Measurements from ENCODE around the gene IL15RA. TPM values are rescaled to one million over a fixed set of nuclear protein-coding genes. Genes with fewer than 3 reads are reported as not detected.

IL15RA gene
- total and polyA plus RNA-seq, 2 donors (not counting 1 experiment from before 2014, with no cell fraction given): 9.3 to 9.6 TPM

GRCh38 chr10:6023661-6024333 is 46.5 kb upstream of the IL15RA start:
- H3K27ac ChIP-seq (ENCODE audit: low read length in 2 of 2): no peak overlapping the region
- Mint-ChIP-seq H3K27me3 (no peaks in the 10 kb centered on the region), H3K9me3 (ENCODE audit: insufficient read depth) (no peaks in the 10 kb centered on the region), H3K4me3 (no peak overlapping the region), H3K27ac (no peak overlapping the region), H3K4me1 (peaks cover 5% of the 10 kb centered on the region)
- WGBS (ENCODE audit: insufficient coverage): 89% methylated on average over 12 of the region's 12 CpGs
- H3K4me1 ChIP-seq (ENCODE audit: control insufficient read depth in 2 of 2, insufficient read depth in 2 of 2, low read length in 2 of 2): peaks cover 0 to 5% of the 10 kb centered on the region in 2 donors
- no peak overlapping the region for H3K4me3 ChIP-seq (ENCODE audit: control extremely low read depth in 1 of 5, extremely low read depth in 1 of 5, insufficient read depth in 1 of 5, low read depth in 2 of 5, low read length in 4 of 5)
- no peak for DNase-seq
- H3K36me3 ChIP-seq (replicated peaks in 1 of 2; ENCODE audit: control extremely low read depth in 1 of 2, control insufficient read depth in 1 of 2, extremely low read depth in 1 of 2, insufficient read depth in 2 of 2, low read length in 1 of 2): peaks cover 0 to 32% of the 10 kb centered on the region in 2 experiments
- intact Hi-C loops (cut with micrococcal nuclease): no loop called here
- H3K9ac ChIP-seq (ENCODE audit: low read length): no peak overlapping the region
- H3K79me2 ChIP-seq (ENCODE audit: control insufficient read depth, insufficient read depth, low read length): no peaks in the 10 kb centered on the region
- H3K9me3 ChIP-seq (ENCODE audit: control extremely low read depth in 1 of 3, control insufficient read depth in 2 of 3, insufficient read depth in 1 of 3, low read length in 2 of 3): no peaks in the 10 kb centered on the region
- H4K20me1 ChIP-seq (ENCODE audit: control insufficient read depth, insufficient read depth, low read length, poor library complexity, severe bottlenecking): no peaks in the 10 kb centered on the region
- H3K4me2 ChIP-seq (replicated peaks; ENCODE audit: low read depth, low read length, poor library complexity, severe bottlenecking): no peak overlapping the region
- POLR2A ChIA-PET: no interaction called here
- TF ChIP-seq, protein P1, sequence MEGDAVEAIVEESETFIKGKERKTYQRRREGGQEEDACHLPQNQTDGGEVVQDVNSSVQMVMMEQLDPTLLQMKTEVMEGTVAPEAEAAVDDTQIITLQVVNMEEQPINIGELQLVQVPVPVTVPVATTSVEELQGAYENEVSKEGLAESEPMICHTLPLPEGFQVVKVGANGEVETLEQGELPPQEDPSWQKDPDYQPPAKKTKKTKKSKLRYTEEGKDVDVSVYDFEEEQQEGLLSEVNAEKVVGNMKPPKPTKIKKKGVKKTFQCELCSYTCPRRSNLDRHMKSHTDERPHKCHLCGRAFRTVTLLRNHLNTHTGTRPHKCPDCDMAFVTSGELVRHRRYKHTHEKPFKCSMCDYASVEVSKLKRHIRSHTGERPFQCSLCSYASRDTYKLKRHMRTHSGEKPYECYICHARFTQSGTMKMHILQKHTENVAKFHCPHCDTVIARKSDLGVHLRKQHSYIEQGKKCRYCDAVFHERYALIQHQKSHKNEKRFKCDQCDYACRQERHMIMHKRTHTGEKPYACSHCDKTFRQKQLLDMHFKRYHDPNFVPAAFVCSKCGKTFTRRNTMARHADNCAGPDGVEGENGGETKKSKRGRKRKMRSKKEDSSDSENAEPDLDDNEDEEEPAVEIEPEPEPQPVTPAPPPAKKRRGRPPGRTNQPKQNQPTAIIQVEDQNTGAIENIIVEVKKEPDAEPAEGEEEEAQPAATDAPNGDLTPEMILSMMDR (IDR thresholded peaks at IDR 0.05): no peak
- TF ChIP-seq EZH2 (IDR thresholded peaks at IDR 0.05; ENCODE audit: borderline replicate concordance, insufficient read depth, low read depth, low read length, poor library complexity, severe bottlenecking): no peak
- ATAC-seq (ENCODE audit: low read depth): no peak
- CTCF ChIA-PET: interaction anchor here (1.3 kb wide), 1 partner anchor 63 kb away, joined by 4 read pairs; no protein-coding TSS in a partner anchor
- no peak overlapping the region for H2AFZ ChIP-seq (ENCODE audit: insufficient read depth, low read depth, low read length, poor library complexity, severe bottlenecking)
- no peaks in the 10 kb centered on the region for H3K27me3 ChIP-seq (replicated peaks in 1 of 4; ENCODE audit: control extremely low read depth in 1 of 4, control insufficient read depth in 3 of 4, insufficient read depth in 4 of 4, low read length in 3 of 4)

DNA sequence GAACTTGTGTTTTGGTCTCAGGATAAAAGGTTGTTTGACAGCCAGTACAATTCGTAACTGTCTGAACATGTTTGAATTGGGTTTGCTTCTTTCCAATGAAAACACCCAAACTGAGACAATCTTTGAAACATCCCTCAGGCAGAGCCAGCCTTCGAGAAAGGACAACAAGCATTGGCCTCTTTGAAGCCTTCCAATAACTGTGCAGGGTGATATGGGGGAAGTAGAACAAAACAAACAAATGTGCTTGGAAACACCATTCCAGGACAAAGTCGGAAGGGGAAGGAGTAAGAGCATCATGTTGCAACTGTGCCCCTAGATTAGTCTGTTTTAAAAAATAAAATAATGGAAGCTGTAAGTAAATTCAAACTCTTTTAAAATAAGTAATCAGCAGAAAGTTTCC is 45.3 kb upstream of the IL15RA start:
- Histone ChIP-seq H3K36me3 (replicated peaks in 1 of 2; ENCODE audit: control extremely low read depth in 1 of 2, control insufficient read depth in 1 of 2, extremely low read depth in 1 of 2, insufficient read depth in 2 of 2, low read length in 1 of 2) (peaks cover 0 to 35% of the 10 kb centered on the region in 2 experiments), H3K27ac (ENCODE audit: low read length in 2 of 2) (no peak overlapping the region), H3K79me2 (ENCODE audit: control insufficient read depth, insufficient read depth, low read length) (no peaks in the 10 kb centered on the region), H3K4me2 (replicated peaks; ENCODE audit: low read depth, low read length, poor library complexity, severe bottlenecking) (no peak overlapping the region), H3K27me3 (replicated peaks in 1 of 4; ENCODE audit: control extremely low read depth in 1 of 4, control insufficient read depth in 3 of 4, insufficient read depth in 4 of 4, low read length in 3 of 4) (no peaks in the 10 kb centered on the region), H2AFZ (ENCODE audit: insufficient read depth, low read depth, low read length, poor library complexity, severe bottlenecking) (no peak overlapping the region), H3K4me1 (ENCODE audit: control insufficient read depth in 2 of 2, insufficient read depth in 2 of 2, low read length in 2 of 2) (peaks cover 0 to under 1% of the 10 kb centered on the region in 2 donors), H3K4me3 (ENCODE audit: control extremely low read depth in 1 of 5, extremely low read depth in 1 of 5, insufficient read depth in 1 of 5, low read depth in 2 of 5, low read length in 4 of 5) (no peak overlapping the region), H3K9ac (ENCODE audit: low read length) (no peak overlapping the region), H3K9me3 (ENCODE audit: control extremely low read depth in 1 of 3, control insufficient read depth in 2 of 3, insufficient read depth in 1 of 3, low read length in 2 of 3) (no peaks in the 10 kb centered on the region), H4K20me1 (ENCODE audit: control insufficient read depth, insufficient read depth, low read length, poor library complexity, severe bottlenecking) (no peaks in the 10 kb centered on the region)
- ChIA-PET CTCF (interaction anchor here (0.6 to 0.8 kb wide), 2 partner anchors 61 to 379 kb away, joined by 3 read pairs; no protein-coding TSS in a partner anchor), POLR2A (no interaction called here)
- no peak for DNase-seq
- TF ChIP-seq EZH2 (IDR thresholded peaks at IDR 0.05; ENCODE audit: borderline replicate concordance, insufficient read depth, low read depth, low read length, poor library complexity, severe bottlenecking): no peak
- TF ChIP-seq, protein P1 (IDR thresholded peaks at IDR 0.05): no peak
- no CpG with 5 or more reads among the region's 3 CpGs for WGBS (ENCODE audit: insufficient coverage)
- no peak overlapping the region for H3K4me3 Mint-ChIP-seq
- no peaks in the 10 kb centered on the region for H3K9me3 Mint-ChIP-seq (ENCODE audit: insufficient read depth)
- no peak overlapping the region for H3K27ac Mint-ChIP-seq
- intact Hi-C loops (cut with micrococcal nuclease): no loop called here
- H3K4me1 Mint-ChIP-seq: peaks cover under 1% of the 10 kb centered on the region
- no peaks in the 10 kb centered on the region for H3K27me3 Mint-ChIP-seq
- no peak for ATAC-seq (ENCODE audit: low read depth)

Measured in B cell (primary cell).